Measurements from ENCODE around the gene TEAD3.
"Not testable (repeated sequence)": the region's sequence is repeated elsewhere in the genome, so short reads cannot be mapped to it uniquely, and the experiment has no call there.

Gene TEAD3

DNA sequence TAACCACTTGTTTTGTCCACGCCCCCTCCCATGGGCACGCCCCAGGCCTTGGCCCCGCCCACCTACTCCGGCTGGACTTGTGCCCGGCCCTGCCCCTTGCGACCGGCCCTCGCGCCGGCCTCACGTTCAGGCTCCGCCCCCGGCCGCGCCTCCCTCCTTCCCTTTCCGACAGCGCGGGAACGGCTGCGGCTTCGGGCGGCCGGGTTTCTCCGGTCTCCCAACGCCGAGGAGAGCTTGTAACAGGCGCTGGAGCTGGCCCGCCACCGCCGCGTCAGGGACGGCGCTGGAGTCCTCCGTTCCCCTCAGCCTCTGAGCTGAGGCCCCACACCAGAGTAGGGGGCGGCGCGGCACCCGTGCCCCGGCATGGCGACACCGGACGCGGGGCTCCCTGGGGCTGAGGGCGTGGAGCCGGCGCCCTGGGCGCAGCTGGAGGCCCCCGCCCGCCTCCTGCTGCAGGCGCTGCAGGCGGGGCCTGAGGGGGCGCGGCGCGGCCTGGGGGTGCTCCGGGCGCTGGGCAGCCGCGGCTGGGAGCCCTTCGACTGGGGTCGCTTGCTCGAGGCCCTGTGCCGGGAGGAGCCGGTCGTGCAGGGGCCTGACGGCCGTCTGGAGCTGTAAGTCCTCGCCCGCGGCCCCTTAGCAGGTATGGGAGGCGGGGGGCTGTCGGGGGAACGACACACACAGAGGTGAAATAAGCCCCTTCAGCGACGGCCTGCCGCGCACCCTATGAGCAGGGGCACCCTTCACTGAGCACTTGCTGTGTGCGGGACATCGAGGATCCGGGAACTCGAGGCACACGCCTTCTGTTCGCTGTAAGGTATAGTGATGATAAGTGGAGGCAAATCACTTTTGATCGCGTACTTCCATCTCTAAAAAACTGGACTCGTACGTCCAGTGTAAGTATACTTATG, 44.4 kb downstream of the TEAD3 start, which contains the start of gene FANCE:
TSS of gene FANCE (plus strand) at position 156 of the 908 bp plus-strand sequence. CDS start at position 364, 208 bp downstream.
- DNase-seq (ENCODE audit: low read depth in 2 of 2, low spot score in 1 of 2), result peak; percentile 76 to 83

DNA sequence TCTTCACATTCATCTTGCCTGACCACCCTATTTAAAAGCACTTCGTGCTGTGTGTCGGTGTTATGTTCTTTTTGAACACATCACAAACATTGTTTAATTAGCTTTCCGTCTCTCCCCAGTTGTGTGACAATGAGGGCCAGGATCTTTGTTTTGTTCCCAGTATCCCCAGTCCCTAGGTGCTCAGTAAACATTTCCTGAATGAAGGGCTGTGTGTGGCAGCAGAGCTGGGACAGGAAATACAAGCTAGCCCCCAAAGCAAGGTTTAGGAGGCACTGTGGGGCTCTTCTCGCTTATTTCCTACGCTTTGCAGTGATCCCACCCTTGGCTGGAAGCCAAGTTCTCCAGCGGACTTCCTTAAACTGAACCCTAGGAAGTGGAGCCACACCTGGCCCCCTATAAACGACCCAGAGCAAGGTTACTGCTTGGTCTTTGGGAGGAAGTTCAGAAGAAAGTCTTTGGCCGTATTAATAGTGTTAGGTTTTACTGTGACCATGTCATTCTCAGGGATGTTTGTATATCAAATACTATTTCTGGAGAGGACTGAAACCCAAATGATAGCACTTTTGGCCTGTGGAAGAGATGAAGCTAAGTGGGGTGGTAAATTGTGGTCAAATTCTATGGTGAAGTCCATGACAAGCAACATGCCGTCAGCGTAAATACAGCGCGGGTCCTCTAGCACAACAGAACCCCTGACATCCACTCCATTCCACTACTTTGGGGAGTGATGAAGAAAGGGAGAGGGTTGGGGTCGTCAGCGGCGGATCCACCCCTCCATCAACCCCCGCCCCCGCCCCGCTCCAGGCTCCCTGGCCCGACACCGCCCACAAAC, 45.3 kb downstream of the TEAD3 start:
- DNase-seq (ENCODE audit: low read depth in 2 of 2, low spot score in 1 of 2), result no peak

- no peak for DNase-seq (ENCODE audit: low read depth in 2 of 2, low spot score in 1 of 2)
These were observed 47.5 kb downstream of the TEAD3 start for GRCh38 chr6:35449287-35449881.

GRCh38 chr6:35448191-35448590, 48.7 kb downstream of the TEAD3 start:
- DNase-seq (ENCODE audit: low read depth in 2 of 2, low spot score in 1 of 2), result no peak

DNA sequence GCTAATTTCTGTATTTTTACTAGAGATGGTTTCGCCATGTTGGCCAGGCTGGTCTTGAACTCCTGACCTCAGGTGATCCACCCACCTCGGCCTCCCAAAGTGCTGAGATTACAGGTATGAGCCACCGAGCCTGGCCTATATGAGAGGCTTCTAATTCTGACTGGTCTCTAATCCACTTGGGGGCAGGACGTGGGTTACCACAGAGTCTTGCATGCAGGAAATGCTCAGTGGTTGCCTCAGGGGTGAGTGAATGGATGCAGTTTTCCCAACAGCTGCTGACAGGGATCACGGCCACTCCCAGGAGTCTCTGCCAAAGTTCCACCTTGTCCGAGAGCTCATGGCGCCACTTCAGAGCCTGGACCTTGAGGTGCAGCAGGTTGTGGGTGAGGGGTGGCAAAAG, 51.2 kb downstream of the TEAD3 start:
- no peak for DNase-seq (ENCODE audit: low read depth in 2 of 2, low spot score in 1 of 2)

GRCh38 chr6:35443341-35444030, 53.4 kb downstream of the TEAD3 start:
- no peak for DNase-seq (ENCODE audit: low read depth in 2 of 2, low spot score in 1 of 2)

DNA sequence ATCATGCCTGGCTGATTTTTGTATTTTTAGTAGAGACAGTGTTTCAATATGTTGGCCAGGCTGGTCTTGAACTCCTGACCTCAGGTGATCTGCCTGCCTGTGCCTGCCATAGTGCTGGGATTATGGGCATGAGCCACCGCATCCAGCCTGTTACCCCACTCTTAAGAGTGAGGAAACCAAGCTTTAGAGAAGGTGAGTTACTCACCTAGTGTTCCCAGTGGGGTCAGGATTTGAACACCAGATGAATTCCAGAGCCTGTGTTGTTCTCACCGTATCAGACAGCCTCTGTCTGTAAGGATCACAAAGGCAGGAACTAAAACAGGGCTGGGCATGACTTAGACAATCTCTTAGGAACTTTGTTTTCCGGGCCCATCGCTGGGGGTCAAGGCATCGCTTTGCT, 54.2 kb downstream of the TEAD3 start:
- DNase-seq (ENCODE audit: low read depth in 2 of 2, low spot score in 1 of 2), result no peak

- DNase-seq (ENCODE audit: low read depth in 2 of 2, low spot score in 1 of 2), result no peak
These were observed 55.2 kb downstream of the TEAD3 start for GRCh38 chr6:35441642-35442041.

- no peak for DNase-seq (ENCODE audit: low read depth in 2 of 2, low spot score in 1 of 2)
These were observed 55.7 kb downstream of the TEAD3 start for GRCh38 chr6:35441205-35441604.

DNA sequence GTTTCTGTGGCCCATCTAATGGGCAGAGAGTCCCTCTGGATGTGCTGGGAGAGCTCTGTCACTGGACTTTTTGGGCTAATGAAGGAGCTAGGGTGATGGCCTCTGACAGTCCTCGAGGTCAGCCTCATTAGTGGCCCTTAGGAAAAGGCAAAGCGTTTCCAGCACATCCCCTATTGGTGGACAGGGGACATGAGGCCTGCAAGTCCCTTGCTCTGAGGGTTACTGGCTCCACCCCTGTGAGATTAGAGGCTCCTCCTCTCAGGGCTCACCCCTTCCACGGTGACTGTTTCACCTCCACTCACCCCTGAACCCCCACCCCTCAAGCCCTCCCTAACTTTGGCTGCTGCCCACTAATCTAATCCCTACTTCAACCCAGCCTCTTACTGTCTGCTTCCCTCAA, 57.6 kb downstream of the TEAD3 start:
- DNase-seq (ENCODE audit: low read depth in 2 of 2, low spot score in 1 of 2), result no peak

- not testable (repeated sequence) for DNase-seq (ENCODE audit: low read depth in 2 of 2, low spot score in 1 of 2)
These were observed 58.4 kb downstream of the TEAD3 start for GRCh38 chr6:35438378-35439065.

DNA sequence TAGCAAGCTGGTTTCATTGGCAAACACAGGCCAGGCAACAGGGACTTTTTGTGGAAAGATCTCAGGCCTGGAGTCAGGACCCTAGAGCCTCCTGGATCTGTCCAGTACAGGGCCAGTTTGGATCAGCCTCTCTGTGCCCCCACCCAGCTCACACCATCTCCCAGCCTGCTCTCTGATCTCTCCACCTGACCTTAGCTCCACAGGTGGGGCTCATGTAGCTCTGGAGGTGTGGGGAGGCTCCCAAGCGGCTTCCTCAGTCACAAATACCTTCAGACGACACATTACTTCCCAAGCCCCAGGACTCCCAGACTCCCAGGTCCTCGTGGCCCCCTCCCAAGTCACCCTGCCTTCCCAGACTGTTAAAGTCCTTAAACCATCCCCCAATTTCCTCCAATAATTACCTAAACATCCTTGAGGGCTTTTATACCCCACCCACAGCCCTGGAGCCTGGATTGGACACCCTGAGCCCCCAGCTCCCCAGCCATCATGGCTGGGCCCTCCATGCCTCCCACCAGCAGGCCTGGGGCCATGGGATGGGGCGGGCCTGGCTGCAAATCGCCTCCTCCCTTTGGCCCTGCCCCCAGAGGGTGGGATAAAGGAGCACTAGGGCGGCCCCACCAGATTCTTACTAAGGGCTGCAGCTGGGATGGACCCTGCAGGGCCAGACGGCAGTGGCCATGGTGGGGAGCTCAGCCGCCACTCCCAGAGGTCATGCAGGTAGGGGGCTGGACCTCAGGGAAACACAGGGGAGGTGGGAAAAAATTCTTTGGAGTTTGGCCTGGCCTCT, 60.6 kb downstream of the TEAD3 start:
- DNase-seq (ENCODE audit: low read depth in 2 of 2, low spot score in 1 of 2), result no peak

GRCh38 chr6:35435074-35435837, 61.6 kb downstream of the TEAD3 start:
- no peak for DNase-seq (ENCODE audit: low read depth in 2 of 2, low spot score in 1 of 2)

DNA sequence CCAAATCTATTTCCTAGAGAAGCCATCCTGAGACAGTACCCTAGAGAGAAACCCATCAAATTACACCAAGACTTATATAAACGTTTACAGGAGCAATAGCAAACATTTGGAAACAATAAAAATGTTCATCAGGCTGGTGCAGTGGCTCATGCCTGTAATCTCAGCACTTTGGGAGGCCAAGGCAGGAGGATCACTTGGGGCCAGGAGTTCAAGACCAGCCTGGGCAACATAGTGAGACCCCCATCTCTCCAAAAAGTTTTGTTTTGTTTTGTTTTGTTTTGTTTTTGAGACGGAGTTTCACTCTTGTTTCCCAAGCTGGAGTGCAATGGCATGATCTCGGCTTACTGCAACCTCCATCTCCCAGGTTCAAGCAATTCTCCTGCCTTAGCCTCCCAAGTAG, 64.2 kb downstream of the TEAD3 start:
- DNase-seq (ENCODE audit: low read depth in 2 of 2, low spot score in 1 of 2), result not testable (repeated sequence)

GRCh38 chr6:35432291-35432690, 64.6 kb downstream of the TEAD3 start:
- DNase-seq (ENCODE audit: low read depth in 2 of 2, low spot score in 1 of 2), result no peak

DNA sequence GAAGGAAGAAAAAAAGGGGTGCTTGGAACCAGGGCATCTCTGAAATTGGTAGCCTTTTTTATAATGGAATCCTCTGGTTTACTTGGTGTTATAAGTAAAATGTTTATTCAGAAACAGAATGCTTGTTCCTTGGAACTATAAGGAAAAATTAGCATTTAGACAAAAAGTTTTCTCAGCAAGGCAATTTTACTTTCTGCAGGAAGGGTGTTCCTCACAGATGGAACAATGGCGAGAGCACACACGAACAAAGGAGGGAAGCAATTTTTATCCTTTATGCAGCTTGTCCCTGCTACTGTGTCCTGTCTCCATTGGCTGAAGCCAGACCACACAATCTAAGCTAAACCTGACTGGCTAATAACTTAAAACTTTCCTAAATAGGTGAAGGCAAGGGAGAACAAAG, 67.4 kb downstream of the TEAD3 start:
- no peak for DNase-seq (ENCODE audit: low read depth in 2 of 2, low spot score in 1 of 2)

DNA sequence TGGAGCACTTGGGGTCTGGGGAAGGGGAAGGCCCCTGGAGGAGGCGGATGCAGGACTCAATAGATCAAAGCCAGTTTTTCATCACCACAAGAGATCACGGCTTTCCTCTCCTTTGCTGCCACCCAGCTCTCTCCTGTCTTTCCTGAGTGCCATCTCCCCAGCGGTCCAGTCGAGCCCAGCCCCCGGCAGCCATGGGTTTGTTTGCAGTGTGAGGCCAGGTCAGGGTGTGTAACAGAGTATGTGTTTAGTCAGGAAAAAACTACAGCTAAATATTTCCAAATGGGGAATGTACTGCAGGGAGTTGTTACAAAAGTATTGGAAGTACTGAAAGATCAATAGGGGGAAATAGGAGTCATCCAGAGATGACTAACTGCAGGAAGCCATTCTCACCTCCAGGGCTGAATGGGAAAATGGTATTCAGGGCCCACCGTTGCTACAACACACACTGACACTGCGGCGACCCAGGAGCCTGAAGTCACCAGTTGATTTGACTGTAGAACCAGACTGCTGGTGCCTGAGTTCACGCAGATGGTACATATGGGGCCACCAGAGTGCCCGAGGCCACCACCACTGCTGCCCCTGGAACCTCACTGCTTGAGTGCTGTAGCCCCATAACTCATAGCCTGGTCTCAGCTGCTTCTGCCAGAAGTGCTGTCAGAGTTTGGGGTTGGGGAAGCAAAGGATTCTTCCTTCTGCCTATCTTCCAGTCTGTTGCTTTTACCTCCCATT, 68.3 kb downstream of the TEAD3 start:
- no peak for DNase-seq (ENCODE audit: low read depth in 2 of 2, low spot score in 1 of 2)

- DNase-seq (ENCODE audit: low read depth in 2 of 2, low spot score in 1 of 2), result no peak
These were observed 69.0 kb downstream of the TEAD3 start for GRCh38 chr6:35427851-35428321.

All from stimulated activated CD8-positive, alpha-beta memory T cell treated with anti-CD3 and anti-CD28 coated beads, Interleukin-4, amount 100 ng/mL, for 1 hour (primary cell).